SK-N-SH treated with all-trans-retinoic acid at 6 μM for 48 hours (cell line): Measurements from ENCODE around the gene GFRA1.

ENCODE experiments used
- ATAC-seq: fragments of 200-7000 bp; cut with Tn5 transposase; 3 replicates; pipeline ENCODE4 v1.9.1; 2020; ENCODE audit warnings: mild to moderate bottlenecking, moderate library complexity
- ARNTL ChIP-seq: fragments of 450-650 bp; formaldehyde crosslinking; IDR thresholded peaks from 2 replicates; pipeline ENCODE4 v1.5.0; 2020; ENCODE audit warnings: low read depth, mild to moderate bottlenecking, moderate library complexity, borderline replicate concordance
- BACH2 ChIP-seq: fragments of 250-450 bp; sonication (Bioruptor Pico); IDR thresholded peaks from 2 replicates; pipeline ENCODE4 v1.9.0; 2021; ENCODE audit warnings: mild to moderate bottlenecking, borderline replicate concordance
- CSDC2 ChIP-seq: fragments of 250-450 bp; sonication (Bioruptor Pico); IDR thresholded peaks from 2 replicates; pipeline ENCODE4 v1.5.0; 2020; ENCODE audit warnings: mild to moderate bottlenecking, moderate library complexity
- ESRRG ChIP-seq: fragments of 250-450 bp; sonication (Bioruptor Pico); IDR thresholded peaks from 2 replicates; pipeline ENCODE4 v1.6.1; 2021; ENCODE audit warnings: mild to moderate bottlenecking
- GLIS3 ChIP-seq: fragments of 250-450 bp; sonication (Bioruptor Pico); IDR thresholded peaks from 2 replicates; pipeline ENCODE4 v1.5.0; 2020; ENCODE audit warnings: mild to moderate bottlenecking, moderate library complexity
- ISL1 ChIP-seq: fragments of 250-450 bp; sonication (Bioruptor Pico); IDR thresholded peaks from 2 replicates; pipeline ENCODE4 v2.1.2; 2022; ENCODE audit warnings: mild to moderate bottlenecking, moderate library complexity
- OSR1 ChIP-seq: fragments of 250-450 bp; sonication (Bioruptor Pico); IDR thresholded peaks from 2 replicates; pipeline ENCODE4 v1.8.0; 2022; ENCODE audit warnings: moderate library complexity, mild to moderate bottlenecking, inconsistent platforms
- PPARA ChIP-seq: fragments of 250-450 bp; sonication (Bioruptor Pico); IDR thresholded peaks from 2 replicates; pipeline ENCODE4 v1.5.0; 2020; ENCODE audit warnings: mild to moderate bottlenecking, borderline replicate concordance
- RARB ChIP-seq: fragments of 250-450 bp; sonication (Bioruptor Pico); IDR thresholded peaks from 2 replicates; pipeline ENCODE4 v1.8.0; 2021; ENCODE audit warnings: mild to moderate bottlenecking, moderate library complexity
- SNAI2 ChIP-seq: fragments of 250-450 bp; sonication (Bioruptor Pico); IDR thresholded peaks from 2 replicates; pipeline ENCODE4 v1.5.0; 2020; ENCODE audit warnings: mild to moderate bottlenecking, moderate library complexity
- TCF4 ChIP-seq: fragments of 250-450 bp; sonication (Bioruptor Pico); IDR thresholded peaks from 2 replicates; pipeline ENCODE4 v1.8.0; 2021; ENCODE audit warnings: mild to moderate bottlenecking, moderate library complexity, borderline replicate concordance
- TOX ChIP-seq: fragments of 250-450 bp; sonication (Bioruptor Pico); IDR thresholded peaks from 2 replicates; pipeline ENCODE4 v1.8.0; 2021; ENCODE audit warnings: mild to moderate bottlenecking, moderate library complexity, borderline replicate concordance
- ZC3H10 ChIP-seq: fragments of 250-450 bp; sonication (Bioruptor Pico); IDR thresholded peaks from 2 replicates; pipeline ENCODE4 v1.5.1; 2021; ENCODE audit warnings: mild to moderate bottlenecking, moderate library complexity
- ZFP3 ChIP-seq: fragments of 250-450 bp; sonication (Bioruptor Pico); IDR thresholded peaks from 2 replicates; pipeline ENCODE4 v1.5.0; 2020; ENCODE audit warnings: mild to moderate bottlenecking, moderate library complexity
- ZFP30 ChIP-seq: fragments of 450-650 bp; formaldehyde crosslinking; IDR thresholded peaks from 2 replicates; pipeline ENCODE4 v1.5.0; 2022; ENCODE audit warnings: mild to moderate bottlenecking, moderate library complexity
- ZNF565 ChIP-seq: fragments of 450-650 bp; formaldehyde crosslinking; conservative IDR thresholded peaks from 2 replicates; pipeline ENCODE4 v1.5.0; 2020; ENCODE audit warnings: low read depth, mild to moderate bottlenecking, moderate library complexity
- ZNF8 ChIP-seq: fragments of 450-650 bp; formaldehyde crosslinking; IDR thresholded peaks from 2 replicates; pipeline ENCODE4 v1.5.0; 2020; ENCODE audit warnings: mild to moderate bottlenecking, moderate library complexity
- TF ChIP-seq, protein P1 (sequence below): fragments of 250-450 bp; sonication (Bioruptor Pico); IDR thresholded peaks from 2 replicates; pipeline ENCODE4 v1.5.0; 2020; ENCODE audit warnings: mild to moderate bottlenecking, moderate library complexity
- TF ChIP-seq, protein P2 (sequence below): fragments of 250-450 bp; sonication (Bioruptor Pico); IDR thresholded peaks from 2 replicates; pipeline ENCODE4 v1.5.1; 2020; ENCODE audit warnings: low read depth, mild to moderate bottlenecking, moderate library complexity
- TF ChIP-seq, protein P3 (sequence below): fragments of 250-450 bp; sonication (Bioruptor Pico); IDR thresholded peaks from 2 replicates; pipeline ENCODE4 v1.8.0; 2021; ENCODE audit warnings: low read depth, mild to moderate bottlenecking, moderate library complexity, borderline replicate concordance

The GFRA1 gene

DNA sequence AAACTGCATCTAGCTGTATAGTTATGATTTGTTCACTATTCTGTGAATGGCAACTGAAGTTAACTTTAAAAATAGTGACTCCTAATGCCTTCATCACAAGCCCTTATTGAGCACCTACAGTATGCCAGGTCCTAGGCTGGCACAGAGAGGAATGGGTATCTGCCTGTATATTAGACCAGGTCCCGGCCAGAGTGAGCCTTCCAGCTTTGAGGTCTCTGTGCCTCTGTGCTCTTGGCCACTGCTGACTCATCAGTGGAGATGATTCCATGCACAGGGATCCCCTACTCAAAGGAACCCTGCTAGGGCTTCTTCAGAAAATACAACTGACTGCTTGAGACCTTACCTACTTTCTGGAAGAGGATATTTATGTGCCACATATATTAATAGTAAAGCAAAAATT is 118.4 kb downstream of the GFRA1 start:
- TF ChIP-seq CSDC2 (CRISPR knock-in tag) (no peak), ZFP3 (CRISPR knock-in tag) (no peak), BACH2 (CRISPR knock-in tag) (no peak), ZFP30 (no peak), TCF4 (CRISPR knock-in tag) (no peak), ISL1 (CRISPR knock-in tag) (no peak), ZNF8 (CRISPR knock-in tag) (no peak), ZC3H10 (CRISPR knock-in tag) (no peak)
- TF ChIP-seq, protein P1, sequence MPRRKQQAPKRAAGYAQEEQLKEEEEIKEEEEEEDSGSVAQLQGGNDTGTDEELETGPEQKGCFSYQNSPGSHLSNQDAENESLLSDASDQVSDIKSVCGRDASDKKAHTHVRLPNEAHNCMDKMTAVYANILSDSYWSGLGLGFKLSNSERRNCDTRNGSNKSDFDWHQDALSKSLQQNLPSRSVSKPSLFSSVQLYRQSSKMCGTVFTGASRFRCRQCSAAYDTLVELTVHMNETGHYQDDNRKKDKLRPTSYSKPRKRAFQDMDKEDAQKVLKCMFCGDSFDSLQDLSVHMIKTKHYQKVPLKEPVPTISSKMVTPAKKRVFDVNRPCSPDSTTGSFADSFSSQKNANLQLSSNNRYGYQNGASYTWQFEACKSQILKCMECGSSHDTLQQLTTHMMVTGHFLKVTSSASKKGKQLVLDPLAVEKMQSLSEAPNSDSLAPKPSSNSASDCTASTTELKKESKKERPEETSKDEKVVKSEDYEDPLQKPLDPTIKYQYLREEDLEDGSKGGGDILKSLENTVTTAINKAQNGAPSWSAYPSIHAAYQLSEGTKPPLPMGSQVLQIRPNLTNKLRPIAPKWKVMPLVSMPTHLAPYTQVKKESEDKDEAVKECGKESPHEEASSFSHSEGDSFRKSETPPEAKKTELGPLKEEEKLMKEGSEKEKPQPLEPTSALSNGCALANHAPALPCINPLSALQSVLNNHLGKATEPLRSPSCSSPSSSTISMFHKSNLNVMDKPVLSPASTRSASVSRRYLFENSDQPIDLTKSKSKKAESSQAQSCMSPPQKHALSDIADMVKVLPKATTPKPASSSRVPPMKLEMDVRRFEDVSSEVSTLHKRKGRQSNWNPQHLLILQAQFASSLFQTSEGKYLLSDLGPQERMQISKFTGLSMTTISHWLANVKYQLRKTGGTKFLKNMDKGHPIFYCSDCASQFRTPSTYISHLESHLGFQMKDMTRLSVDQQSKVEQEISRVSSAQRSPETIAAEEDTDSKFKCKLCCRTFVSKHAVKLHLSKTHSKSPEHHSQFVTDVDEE (CRISPR knock-in tag): no peak
- TF ChIP-seq, protein P2, sequence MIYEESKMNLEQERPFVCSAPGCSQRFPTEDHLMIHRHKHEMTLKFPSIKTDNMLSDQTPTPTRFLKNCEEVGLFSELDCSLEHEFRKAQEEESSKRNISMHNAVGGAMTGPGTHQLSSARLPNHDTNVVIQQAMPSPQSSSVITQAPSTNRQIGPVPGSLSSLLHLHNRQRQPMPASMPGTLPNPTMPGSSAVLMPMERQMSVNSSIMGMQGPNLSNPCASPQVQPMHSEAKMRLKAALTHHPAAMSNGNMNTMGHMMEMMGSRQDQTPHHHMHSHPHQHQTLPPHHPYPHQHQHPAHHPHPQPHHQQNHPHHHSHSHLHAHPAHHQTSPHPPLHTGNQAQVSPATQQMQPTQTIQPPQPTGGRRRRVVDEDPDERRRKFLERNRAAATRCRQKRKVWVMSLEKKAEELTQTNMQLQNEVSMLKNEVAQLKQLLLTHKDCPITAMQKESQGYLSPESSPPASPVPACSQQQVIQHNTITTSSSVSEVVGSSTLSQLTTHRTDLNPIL: no peak
- TF ChIP-seq, protein P3, sequence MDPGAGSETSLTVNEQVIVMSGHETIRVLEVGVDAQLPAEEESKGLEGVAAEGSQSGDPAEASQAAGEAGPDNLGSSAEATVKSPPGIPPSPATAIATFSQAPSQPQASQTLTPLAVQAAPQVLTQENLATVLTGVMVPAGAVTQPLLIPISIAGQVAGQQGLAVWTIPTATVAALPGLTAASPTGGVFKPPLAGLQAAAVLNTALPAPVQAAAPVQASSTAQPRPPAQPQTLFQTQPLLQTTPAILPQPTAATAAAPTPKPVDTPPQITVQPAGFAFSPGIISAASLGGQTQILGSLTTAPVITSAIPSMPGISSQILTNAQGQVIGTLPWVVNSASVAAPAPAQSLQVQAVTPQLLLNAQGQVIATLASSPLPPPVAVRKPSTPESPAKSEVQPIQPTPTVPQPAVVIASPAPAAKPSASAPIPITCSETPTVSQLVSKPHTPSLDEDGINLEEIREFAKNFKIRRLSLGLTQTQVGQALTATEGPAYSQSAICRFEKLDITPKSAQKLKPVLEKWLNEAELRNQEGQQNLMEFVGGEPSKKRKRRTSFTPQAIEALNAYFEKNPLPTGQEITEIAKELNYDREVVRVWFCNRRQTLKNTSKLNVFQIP (CRISPR knock-in tag): no peak

DNA sequence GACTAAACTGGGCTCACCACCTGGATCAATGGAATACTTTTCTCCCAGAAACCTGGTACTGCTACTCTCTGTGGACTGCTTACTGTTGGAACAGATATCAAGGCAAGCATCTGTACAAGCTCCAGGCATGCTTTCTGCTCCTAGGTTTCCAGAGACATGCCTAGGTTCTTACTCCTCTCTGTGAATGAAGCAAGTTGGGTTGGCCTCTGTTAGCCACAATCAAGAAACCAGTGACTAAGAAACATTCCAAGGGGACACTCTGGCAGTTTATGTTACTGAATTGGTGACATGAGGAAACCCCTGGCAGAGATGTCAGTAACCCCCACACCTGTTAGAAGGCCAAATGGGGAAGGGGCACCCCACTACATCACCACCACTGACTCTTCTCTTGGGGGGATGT is 121.9 kb downstream of the GFRA1 start:
- ATAC-seq: no peak
- TF ChIP-seq ARNTL (CRISPR knock-in tag) (no peak), TCF4 (CRISPR knock-in tag) (no peak), ISL1 (CRISPR knock-in tag) (no peak), BACH2 (CRISPR knock-in tag) (no peak), TOX (CRISPR knock-in tag) (no peak), GLIS3 (no peak)
- TF ChIP-seq, protein P2: no peak

More for the DNA sequence above, 118.4 kb downstream of the GFRA1 start:
- ATAC-seq: no peak

DNA sequence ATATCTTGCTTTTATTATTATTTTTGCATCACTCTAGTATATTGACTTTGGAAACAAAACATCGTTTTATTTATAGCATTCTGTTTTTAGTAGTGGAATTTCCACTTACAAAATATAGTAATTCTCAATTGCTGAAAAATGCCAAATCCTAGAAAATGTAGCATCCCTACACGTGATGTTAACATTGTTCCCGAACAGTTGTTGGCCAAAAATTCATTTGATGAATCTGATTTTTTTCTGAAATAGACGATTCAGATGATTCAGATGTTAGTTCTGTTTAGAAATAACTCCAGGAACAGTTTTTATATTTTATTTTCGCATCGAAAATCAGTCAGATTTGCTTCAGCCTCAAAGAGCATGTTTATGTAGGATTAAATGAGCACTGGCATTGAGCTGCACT is 122.4 kb downstream of the GFRA1 start:
- no peak for ATAC-seq
- TF ChIP-seq ZNF565 (CRISPR knock-in tag) (no peak), ISL1 (CRISPR knock-in tag) (no peak), RARB (CRISPR knock-in tag) (no peak)
- TF ChIP-seq, protein P3 (CRISPR knock-in tag): no peak

DNA sequence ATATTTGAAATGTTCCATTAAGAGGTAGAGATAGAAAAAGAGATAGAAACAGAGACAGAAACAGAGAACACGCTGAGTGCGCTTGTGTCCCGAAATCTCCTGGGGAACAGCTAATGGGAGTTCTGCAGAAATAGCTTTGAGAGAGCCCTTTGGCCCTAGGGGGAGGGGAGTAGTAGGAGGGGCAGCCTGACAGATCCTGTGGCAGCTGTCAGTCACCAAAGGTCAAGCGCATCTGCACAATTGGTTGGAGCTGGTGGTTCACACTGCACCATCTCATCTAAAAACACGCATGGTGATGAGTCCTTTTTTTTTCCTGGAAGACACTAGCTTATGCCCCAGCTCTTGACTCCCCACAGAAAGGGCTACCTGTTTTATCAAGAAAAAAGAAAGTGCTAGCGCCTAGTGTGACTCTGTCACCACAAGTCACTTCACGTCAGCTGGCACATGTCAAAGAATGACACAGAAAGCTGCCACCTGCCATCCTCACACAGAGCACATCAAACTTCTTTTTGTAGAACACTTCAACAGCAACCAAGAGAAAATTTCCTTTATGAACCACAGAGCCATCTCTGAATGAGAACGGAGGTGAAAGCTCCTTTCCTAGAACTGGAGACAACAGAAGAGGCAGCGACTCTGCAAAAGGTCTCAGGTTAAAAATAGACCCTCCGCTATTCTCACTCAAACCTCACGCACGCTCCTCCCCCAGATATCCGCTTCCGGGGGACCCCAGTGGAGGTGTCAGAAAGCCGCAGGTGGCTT is 125.7 kb downstream of the GFRA1 start:
- ATAC-seq: no peak
- TF ChIP-seq, protein P3 (CRISPR knock-in tag): no peak
- TF ChIP-seq ISL1 (CRISPR knock-in tag): no peak
- TF ChIP-seq PPARA (CRISPR knock-in tag): no peak
- TF ChIP-seq ZNF565 (CRISPR knock-in tag): no peak
- no peak for TF ChIP-seq ESRRG (CRISPR knock-in tag)
- TF ChIP-seq TCF4 (CRISPR knock-in tag): no peak
- TF ChIP-seq ZFP30: no peak
- TF ChIP-seq, protein P1 (CRISPR knock-in tag): no peak
- TF ChIP-seq CSDC2 (CRISPR knock-in tag): no peak
- no peak for TF ChIP-seq ZFP3 (CRISPR knock-in tag)
- TF ChIP-seq SNAI2 (CRISPR knock-in tag): no peak
- TF ChIP-seq ZNF8 (CRISPR knock-in tag): no peak
- no peak for TF ChIP-seq TOX (CRISPR knock-in tag)
- TF ChIP-seq GLIS3: no peak
- TF ChIP-seq OSR1 (CRISPR knock-in tag): no peak
- no peak for TF ChIP-seq ARNTL (CRISPR knock-in tag)
- TF ChIP-seq BACH2 (CRISPR knock-in tag): no peak
